ENCODE measurements around the gene ANO9.

DNA sequence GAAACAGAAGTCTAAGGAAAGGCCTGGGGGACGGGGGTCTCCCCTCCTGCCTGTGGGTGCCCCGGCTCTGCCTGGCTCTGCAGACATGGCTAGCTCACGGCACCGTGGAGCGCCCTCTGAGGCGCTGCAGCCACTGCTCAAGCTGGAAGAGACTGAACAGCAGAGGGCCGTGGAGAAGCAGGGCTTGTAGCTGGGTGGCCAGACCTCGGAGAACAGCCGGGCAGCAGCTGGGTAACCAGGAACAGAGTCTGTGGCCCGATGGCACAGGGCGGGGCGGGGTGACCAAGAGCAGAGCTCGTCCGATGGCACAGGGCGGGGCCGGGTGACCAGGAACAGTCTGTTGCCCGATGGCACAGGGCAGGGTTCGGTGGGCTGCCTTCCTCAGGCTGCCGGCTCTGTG lies 47.2 kb upstream of the ANO9 start:
- no peak for TF ChIP-seq POLR2A (IDR thresholded peaks at IDR 0.05)
- TF ChIP-seq, protein P1, sequence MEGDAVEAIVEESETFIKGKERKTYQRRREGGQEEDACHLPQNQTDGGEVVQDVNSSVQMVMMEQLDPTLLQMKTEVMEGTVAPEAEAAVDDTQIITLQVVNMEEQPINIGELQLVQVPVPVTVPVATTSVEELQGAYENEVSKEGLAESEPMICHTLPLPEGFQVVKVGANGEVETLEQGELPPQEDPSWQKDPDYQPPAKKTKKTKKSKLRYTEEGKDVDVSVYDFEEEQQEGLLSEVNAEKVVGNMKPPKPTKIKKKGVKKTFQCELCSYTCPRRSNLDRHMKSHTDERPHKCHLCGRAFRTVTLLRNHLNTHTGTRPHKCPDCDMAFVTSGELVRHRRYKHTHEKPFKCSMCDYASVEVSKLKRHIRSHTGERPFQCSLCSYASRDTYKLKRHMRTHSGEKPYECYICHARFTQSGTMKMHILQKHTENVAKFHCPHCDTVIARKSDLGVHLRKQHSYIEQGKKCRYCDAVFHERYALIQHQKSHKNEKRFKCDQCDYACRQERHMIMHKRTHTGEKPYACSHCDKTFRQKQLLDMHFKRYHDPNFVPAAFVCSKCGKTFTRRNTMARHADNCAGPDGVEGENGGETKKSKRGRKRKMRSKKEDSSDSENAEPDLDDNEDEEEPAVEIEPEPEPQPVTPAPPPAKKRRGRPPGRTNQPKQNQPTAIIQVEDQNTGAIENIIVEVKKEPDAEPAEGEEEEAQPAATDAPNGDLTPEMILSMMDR (IDR thresholded peaks at IDR 0.05) = no peak
